ENCODE results near the gene LRP5. TPM values are rescaled to one million over a fixed set of nuclear protein-coding genes. Genes with fewer than 3 reads are reported as not detected.
A peak's percentile ranks its signal among the peaks of the same experiment; 100 is the strongest.

The LRP5 gene
- total and polyA plus RNA-seq, 2 experiments from 2014 or later, result 26.9 to 51.1 TPM

DNA sequence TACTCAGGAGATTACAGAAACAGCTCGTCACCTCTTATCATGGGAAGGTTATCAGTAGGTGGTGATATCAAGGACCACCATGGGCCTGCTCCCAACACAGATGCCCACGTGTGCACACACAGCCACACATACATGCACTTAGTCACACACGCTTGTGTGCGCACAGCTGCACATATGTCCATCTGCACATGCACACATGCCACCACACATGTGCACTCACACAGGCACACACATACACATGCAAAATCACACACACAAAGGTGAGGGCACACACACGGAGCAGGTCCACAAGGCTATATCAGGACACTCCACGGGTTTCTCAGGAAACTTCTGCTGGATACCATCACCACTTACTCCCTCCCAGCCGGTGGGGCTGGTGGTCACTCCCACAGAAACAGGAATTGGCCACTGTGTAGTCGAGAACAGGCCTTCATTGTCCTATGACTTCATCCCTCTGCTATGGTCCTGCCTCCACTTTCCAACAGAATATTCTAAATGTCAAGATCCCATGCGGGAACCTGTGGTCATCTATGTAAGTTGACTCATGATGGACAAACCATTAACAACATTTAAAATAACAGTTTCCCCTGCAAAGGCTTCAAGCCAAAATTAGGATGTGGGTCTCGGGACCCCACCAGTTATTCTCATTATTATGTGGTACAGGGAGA lies 42.8 kb upstream of the LRP5 start:
- peaks cover 34% of the 10 kb centered on the region for H3K36me3 Mint-ChIP-seq (ENCODE audit: low read depth)
- peak overlapping the region; percentile 42; the same call in 1 of the 3 replicates for H3K4me3 Mint-ChIP-seq
- H3K4me1 ChIP-seq (ENCODE audit: insufficient read depth), result peaks cover 7% of the 10 kb centered on the region; the same call in 1 of the 2 replicates
- H3K27ac Mint-ChIP-seq, result no peak overlapping the region
- peaks cover 6% of the 10 kb centered on the region; the same call in 1 of the 2 replicates for H3F3A ChIP-seq (replicated peaks; ENCODE audit: low read depth)
- peaks cover 2% of the 10 kb centered on the region for H3K27me3 Mint-ChIP-seq (ENCODE audit: insufficient read depth, low read depth, poor library complexity)
- H3K9me3 Mint-ChIP-seq, result no peaks in the 10 kb centered on the region
- H3K4me2 ChIP-seq, result no peak overlapping the region; the same call in 1 of the 2 replicates
- no peak overlapping the region for H3K4me3 ChIP-seq
- peaks cover 13% of the 10 kb centered on the region for H3K4me1 Mint-ChIP-seq
- no peak overlapping the region for H2AFZ ChIP-seq
- TF ChIP-seq POLR2AphosphoS5 (IDR thresholded peaks at IDR 0.05; ENCODE audit: low read depth) (no peak), NANOG (IDR thresholded peaks at IDR 0.05; ENCODE audit: borderline replicate concordance) (no peak), CREB1 (CRISPR knock-in tag; IDR thresholded peaks at IDR 0.05; ENCODE audit: low read depth) (no peak), ZNF331 (CRISPR knock-in tag; IDR thresholded peaks at IDR 0.05; ENCODE audit: low read depth) (no peak), EZH2phosphoT487 (IDR thresholded peaks at IDR 0.05; ENCODE audit: unreplicated experiment) (no peak), CTCF (conservative IDR thresholded peaks at IDR 0.05; ENCODE audit: low read depth in 2 of 2) (no peak), STAT1 (IDR thresholded peaks at IDR 0.05; ENCODE audit: unreplicated experiment) (no peak), EZH2 (IDR thresholded peaks at IDR 0.05; ENCODE audit: low read depth, unreplicated experiment) (no peak), ZNF114 (CRISPR knock-in tag; IDR thresholded peaks at IDR 0.05) (no peak), JUNB (IDR thresholded peaks at IDR 0.05; ENCODE audit: unreplicated experiment) (no peak), REST (IDR thresholded peaks at IDR 0.05; ENCODE audit: unreplicated experiment) (no peak)
- TF ChIP-seq, protein P1, sequence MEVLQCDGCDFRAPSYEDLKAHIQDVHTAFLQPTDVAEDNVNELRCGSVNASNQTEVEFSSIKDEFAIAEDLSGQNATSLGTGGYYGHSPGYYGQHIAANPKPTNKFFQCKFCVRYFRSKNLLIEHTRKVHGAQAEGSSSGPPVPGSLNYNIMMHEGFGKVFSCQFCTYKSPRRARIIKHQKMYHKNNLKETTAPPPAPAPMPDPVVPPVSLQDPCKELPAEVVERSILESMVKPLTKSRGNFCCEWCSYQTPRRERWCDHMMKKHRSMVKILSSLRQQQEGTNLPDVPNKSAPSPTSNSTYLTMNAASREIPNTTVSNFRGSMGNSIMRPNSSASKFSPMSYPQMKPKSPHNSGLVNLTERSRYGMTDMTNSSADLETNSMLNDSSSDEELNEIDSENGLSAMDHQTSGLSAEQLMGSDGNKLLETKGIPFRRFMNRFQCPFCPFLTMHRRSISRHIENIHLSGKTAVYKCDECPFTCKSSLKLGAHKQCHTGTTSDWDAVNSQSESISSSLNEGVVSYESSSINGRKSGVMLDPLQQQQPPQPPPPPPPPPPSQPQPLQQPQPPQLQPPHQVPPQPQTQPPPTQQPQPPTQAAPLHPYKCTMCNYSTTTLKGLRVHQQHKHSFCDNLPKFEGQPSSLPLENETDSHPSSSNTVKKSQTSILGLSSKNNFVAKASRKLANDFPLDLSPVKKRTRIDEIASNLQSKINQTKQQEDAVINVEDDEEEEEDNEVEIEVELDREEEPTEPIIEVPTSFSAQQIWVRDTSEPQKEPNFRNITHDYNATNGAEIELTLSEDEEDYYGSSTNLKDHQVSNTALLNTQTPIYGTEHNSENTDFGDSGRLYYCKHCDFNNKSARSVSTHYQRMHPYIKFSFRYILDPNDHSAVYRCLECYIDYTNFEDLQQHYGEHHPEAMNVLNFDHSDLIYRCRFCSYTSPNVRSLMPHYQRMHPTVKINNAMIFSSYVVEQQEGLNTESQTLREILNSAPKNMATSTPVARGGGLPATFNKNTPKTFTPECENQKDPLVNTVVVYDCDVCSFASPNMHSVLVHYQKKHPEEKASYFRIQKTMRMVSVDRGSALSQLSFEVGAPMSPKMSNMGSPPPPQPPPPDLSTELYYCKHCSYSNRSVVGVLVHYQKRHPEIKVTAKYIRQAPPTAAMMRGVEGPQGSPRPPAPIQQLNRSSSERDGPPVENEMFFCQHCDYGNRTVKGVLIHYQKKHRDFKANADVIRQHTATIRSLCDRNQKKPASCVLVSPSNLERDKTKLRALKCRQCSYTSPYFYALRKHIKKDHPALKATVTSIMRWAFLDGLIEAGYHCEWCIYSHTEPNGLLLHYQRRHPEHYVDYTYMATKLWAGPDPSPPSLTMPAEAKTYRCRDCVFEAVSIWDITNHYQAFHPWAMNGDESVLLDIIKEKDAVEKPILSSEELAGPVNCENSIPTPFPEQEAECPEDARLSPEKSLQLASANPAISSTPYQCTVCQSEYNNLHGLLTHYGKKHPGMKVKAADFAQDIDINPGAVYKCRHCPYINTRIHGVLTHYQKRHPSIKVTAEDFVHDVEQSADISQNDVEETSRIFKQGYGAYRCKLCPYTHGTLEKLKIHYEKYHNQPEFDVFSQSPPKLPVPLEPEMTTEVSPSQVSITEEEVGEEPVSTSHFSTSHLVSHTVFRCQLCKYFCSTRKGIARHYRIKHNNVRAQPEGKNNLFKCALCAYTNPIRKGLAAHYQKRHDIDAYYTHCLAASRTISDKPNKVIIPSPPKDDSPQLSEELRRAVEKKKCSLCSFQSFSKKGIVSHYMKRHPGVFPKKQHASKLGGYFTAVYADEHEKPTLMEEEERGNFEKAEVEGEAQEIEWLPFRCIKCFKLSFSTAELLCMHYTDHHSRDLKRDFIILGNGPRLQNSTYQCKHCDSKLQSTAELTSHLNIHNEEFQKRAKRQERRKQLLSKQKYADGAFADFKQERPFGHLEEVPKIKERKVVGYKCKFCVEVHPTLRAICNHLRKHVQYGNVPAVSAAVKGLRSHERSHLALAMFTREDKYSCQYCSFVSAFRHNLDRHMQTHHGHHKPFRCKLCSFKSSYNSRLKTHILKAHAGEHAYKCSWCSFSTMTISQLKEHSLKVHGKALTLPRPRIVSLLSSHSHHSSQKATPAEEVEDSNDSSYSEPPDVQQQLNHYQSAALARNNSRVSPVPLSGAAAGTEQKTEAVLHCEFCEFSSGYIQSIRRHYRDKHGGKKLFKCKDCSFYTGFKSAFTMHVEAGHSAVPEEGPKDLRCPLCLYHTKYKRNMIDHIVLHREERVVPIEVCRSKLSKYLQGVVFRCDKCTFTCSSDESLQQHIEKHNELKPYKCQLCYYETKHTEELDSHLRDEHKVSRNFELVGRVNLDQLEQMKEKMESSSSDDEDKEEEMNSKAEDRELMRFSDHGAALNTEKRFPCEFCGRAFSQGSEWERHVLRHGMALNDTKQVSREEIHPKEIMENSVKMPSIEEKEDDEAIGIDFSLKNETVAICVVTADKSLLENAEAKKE (CRISPR knock-in tag; IDR thresholded peaks at IDR 0.05), result no peak
- TF ChIP-seq, protein P2, sequence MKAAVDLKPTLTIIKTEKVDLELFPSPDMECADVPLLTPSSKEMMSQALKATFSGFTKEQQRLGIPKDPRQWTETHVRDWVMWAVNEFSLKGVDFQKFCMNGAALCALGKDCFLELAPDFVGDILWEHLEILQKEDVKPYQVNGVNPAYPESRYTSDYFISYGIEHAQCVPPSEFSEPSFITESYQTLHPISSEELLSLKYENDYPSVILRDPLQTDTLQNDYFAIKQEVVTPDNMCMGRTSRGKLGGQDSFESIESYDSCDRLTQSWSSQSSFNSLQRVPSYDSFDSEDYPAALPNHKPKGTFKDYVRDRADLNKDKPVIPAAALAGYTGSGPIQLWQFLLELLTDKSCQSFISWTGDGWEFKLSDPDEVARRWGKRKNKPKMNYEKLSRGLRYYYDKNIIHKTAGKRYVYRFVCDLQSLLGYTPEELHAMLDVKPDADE (IDR thresholded peaks at IDR 0.05), result no peak
- DNase-seq (ENCODE audit: low spot score) (no peak), ATAC-seq (no peak)
- H4K20me1 ChIP-seq (replicated peaks; ENCODE audit: insufficient read depth), result no peaks in the 10 kb centered on the region; the same call in none of the 2 replicates
- H3K27ac ChIP-seq (ENCODE audit: low read depth), result no peak overlapping the region
- H3K36me3 ChIP-seq (ENCODE audit: insufficient read depth), result peaks cover 3% of the 10 kb centered on the region; the same call in 1 of the 2 replicates
- peaks cover 30% of the 10 kb centered on the region for H3K79me2 ChIP-seq (replicated peaks; ENCODE audit: insufficient read depth)
- no peaks in the 10 kb centered on the region for H3K27me3 ChIP-seq (ENCODE audit: insufficient read depth)
- no peaks in the 10 kb centered on the region for H3K9me2 ChIP-seq (ENCODE audit: insufficient read depth)
